ENCODE measurements around the gene DDX24. TPM values are rescaled to one million over a fixed set of nuclear protein-coding genes. Genes with fewer than 3 reads are reported as not detected.

DDX24 gene
- total RNA-seq, 1 donor from 2014 or later, result 151 TPM

DNA sequence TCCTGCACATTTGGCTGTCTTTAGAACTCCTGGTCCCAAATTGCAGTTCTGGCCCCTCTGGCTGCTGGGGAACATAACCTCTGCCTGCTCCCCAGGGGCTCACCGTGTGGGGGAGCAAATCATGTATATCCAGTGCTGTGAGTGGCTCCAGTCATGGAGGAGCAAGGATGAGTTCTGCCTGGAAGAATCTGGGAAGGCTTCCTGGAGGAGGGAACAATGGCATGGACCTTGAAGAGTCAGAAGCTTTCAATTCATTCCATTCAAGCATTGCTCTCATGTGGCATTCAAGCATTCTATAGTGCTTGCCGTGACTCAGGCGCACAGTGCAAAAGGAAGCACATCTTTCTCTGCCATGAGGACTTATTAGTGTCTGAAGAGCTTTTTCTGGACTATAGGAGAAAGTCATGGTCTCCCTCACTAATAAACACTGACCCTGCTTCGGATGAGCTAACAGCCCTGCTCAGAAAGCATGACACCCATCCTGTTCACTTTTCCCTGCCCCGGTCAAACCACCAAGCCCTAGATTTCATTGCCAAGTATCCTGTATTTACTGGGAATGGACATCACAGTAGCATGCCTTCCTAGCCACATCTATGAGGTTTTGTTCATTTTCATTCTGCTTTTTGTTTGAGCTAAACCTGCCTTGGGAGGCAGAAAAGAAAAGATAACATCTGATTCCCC, 33.0 kb upstream of the DDX24 start:
- TF ChIP-seq, protein P1, sequence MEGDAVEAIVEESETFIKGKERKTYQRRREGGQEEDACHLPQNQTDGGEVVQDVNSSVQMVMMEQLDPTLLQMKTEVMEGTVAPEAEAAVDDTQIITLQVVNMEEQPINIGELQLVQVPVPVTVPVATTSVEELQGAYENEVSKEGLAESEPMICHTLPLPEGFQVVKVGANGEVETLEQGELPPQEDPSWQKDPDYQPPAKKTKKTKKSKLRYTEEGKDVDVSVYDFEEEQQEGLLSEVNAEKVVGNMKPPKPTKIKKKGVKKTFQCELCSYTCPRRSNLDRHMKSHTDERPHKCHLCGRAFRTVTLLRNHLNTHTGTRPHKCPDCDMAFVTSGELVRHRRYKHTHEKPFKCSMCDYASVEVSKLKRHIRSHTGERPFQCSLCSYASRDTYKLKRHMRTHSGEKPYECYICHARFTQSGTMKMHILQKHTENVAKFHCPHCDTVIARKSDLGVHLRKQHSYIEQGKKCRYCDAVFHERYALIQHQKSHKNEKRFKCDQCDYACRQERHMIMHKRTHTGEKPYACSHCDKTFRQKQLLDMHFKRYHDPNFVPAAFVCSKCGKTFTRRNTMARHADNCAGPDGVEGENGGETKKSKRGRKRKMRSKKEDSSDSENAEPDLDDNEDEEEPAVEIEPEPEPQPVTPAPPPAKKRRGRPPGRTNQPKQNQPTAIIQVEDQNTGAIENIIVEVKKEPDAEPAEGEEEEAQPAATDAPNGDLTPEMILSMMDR (IDR thresholded peaks at IDR 0.05; ENCODE audit: unreplicated experiment), result no peak
- Mint-ChIP-seq H3K4me1 (peaks cover 7% of the 10 kb centered on the region), H3K9me3 (no peaks in the 10 kb centered on the region), H3K27me3 (ENCODE audit: low read depth) (peaks cover 38% of the 10 kb centered on the region), H3K27ac (no peak overlapping the region), H3K4me3 (no peak overlapping the region), H3K36me3 (no peaks in the 10 kb centered on the region)
- DNase-seq (ENCODE audit: low spot score in 2 of 2, unreplicated experiment in 2 of 2), result no peak

DNA sequence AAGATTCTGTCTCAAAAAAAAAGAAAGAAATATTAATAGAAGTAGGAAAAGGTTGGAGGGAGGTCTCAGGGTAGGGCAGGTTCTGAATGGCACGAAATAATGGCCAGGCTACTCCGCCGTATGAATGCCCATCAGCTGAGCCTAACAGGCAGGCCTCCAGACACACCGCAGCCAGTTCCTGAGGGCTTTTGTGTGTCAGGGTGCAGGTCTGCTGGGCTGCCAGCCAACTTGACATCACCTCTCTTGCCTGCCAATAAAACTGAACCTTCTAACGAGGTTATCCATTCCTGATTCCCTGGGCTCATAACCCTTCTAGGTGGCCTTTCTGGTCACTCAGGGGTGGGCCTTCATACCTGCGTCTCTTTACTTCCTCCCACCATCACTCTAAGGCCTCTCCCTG, 32.5 kb upstream of the DDX24 start:
- Mint-ChIP-seq H3K27ac (no peak overlapping the region), H3K36me3 (no peaks in the 10 kb centered on the region), H3K4me1 (peaks cover 7% of the 10 kb centered on the region), H3K4me3 (no peak overlapping the region), H3K9me3 (no peaks in the 10 kb centered on the region), H3K27me3 (ENCODE audit: low read depth) (peaks cover 38% of the 10 kb centered on the region)
- no peak for DNase-seq (ENCODE audit: low spot score in 2 of 2, unreplicated experiment in 2 of 2)
- TF ChIP-seq, protein P1 (IDR thresholded peaks at IDR 0.05; ENCODE audit: unreplicated experiment), result no peak

DNA sequence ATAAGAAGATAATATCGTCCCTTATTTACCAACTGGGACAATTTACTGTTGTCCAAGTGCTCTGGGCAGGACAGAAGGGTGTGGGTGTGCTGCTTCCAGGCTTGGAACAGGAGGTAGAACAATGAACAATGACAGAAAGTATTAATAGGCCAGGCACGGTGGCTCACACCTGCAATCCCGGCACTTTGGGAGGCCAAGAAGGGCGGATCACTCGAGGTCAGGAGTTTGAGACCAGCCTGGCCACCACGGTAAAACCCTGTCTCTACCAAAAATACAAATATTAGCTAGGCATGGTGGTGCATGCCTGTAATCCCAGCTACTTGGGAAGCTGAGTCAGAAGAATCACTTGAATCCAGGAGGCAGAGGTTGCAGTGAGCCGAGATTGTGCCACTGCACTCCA, 32.1 kb upstream of the DDX24 start:
- peaks cover 36% of the 10 kb centered on the region for H3K27me3 Mint-ChIP-seq (ENCODE audit: low read depth)
- TF ChIP-seq, protein P1 (IDR thresholded peaks at IDR 0.05; ENCODE audit: unreplicated experiment), result no peak
- peaks cover 7% of the 10 kb centered on the region for H3K4me1 Mint-ChIP-seq
- DNase-seq (ENCODE audit: low spot score in 2 of 2, unreplicated experiment in 2 of 2), result no peak
- no peak overlapping the region for H3K27ac Mint-ChIP-seq
- no peaks in the 10 kb centered on the region for H3K9me3 Mint-ChIP-seq
- H3K36me3 Mint-ChIP-seq, result no peaks in the 10 kb centered on the region
- no peak overlapping the region for H3K4me3 Mint-ChIP-seq

DNA sequence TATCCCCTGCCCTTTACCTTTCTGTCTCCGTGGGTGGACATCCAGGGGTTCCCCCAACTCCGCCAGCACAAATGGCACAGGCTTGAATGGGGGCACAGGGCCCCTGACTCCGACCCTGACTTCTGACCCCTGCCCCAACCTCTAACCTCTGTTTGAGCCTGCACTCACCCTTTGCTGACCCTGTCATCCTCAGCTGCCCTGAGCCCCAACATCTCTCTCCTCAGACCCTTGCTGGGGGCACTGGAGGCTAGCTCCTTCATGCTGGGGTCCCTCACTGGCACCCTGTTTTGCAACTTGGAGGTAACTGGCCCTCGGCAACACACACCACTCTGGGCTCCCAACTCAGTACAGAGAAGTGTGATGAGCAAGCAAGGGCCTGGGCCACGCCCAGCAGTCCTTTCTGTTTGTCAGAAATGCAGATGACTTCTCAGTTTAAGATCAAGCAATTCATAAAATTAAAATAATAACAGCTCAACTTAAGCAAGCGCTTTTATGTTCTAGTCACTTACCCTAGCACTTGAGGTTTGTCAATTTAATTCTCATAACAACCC, 31.6 kb upstream of the DDX24 start:
- no peaks in the 10 kb centered on the region for H3K9me3 Mint-ChIP-seq
- TF ChIP-seq, protein P1 (IDR thresholded peaks at IDR 0.05; ENCODE audit: unreplicated experiment), result no peak
- H3K27ac Mint-ChIP-seq, result no peak overlapping the region
- no peak for DNase-seq (ENCODE audit: low spot score in 2 of 2, unreplicated experiment in 2 of 2)
- H3K27me3 Mint-ChIP-seq (ENCODE audit: low read depth), result peaks cover 32% of the 10 kb centered on the region
- no peaks in the 10 kb centered on the region for H3K36me3 Mint-ChIP-seq
- H3K4me3 Mint-ChIP-seq, result no peak overlapping the region
- H3K4me1 Mint-ChIP-seq, result peaks cover 7% of the 10 kb centered on the region

DNA sequence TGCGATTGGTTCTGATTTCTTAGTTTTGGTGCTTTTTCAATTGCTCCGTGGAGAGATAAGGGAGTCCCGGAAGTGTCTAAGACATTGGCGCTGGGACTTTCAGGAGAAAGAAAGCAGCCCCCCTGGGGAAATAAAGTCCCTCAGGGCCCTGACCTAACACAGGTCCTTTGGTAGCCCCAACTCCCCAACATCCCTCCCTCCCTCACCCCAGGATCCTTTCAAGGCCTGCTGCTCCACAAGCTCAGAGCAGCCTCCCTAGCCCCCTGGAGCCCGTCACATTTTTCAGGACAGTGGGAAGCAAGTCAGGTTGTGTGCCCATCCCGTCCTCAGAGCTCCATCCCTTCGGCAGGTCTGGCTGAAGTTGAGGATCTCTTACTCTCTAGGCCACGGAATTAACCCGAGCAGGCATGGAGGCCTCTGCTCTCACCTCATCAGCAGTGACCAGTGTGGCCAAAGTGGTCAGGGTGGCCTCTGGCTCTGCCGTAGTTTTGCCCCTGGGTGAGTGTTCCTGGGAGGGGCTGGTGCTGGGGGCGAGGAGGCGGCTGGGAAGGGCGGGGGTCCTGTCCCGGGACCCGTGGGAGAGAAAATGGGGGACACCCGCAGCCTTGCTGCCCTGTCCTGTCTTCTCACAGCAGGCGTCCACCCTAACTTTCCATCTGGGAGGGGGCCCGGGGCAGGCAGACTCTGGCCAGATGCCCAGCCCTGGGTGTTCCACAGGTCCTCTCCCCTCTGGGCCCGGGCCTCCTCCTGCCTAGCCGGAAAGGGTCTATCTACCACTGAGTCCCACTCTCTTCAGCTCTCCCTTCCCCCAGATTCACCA, 30.5 kb upstream of the DDX24 start:
- DNase-seq (ENCODE audit: low spot score in 2 of 2, unreplicated experiment in 2 of 2), result no peak
- TF ChIP-seq, protein P1 (IDR thresholded peaks at IDR 0.05; ENCODE audit: unreplicated experiment), result no peak
- Mint-ChIP-seq H3K4me3 (no peak overlapping the region), H3K27me3 (ENCODE audit: low read depth) (peaks cover 23% of the 10 kb centered on the region), H3K4me1 (peaks cover 7% of the 10 kb centered on the region), H3K27ac (no peak overlapping the region), H3K9me3 (no peaks in the 10 kb centered on the region), H3K36me3 (no peaks in the 10 kb centered on the region)

Data from mesothelial cell of epicardium (in vitro differentiated cells).